A204.1 (cell line): ENCODE measurements around the gene LARGE1.

Experiments used
- FAIRE-seq: peaks from 2 replicates; lab custom pipeline; 2012; peaks lifted over from hg19 to GRCh38; lab: Jason Lieb, UNC

LARGE1 gene

DNA sequence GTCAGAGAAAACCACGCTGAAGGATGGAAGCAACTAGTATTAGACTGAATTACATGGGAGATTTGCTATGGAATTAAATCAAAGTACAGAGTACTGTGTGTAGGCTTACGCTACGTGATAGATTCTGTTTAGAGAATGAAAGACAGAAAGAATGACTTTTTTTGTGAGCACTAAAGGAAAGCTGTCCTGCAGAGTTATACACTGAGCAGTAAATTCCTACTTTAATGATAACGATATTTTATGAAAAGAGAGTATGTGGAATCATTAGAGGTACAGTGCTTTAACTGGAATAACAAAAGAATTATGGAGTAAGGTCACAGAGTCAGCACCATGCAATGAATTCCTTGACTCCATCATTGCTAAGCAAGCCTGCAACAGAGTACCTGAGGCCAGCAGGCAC, 566.8 kb downstream of the LARGE1 start:
- FAIRE-seq = no peak

DNA sequence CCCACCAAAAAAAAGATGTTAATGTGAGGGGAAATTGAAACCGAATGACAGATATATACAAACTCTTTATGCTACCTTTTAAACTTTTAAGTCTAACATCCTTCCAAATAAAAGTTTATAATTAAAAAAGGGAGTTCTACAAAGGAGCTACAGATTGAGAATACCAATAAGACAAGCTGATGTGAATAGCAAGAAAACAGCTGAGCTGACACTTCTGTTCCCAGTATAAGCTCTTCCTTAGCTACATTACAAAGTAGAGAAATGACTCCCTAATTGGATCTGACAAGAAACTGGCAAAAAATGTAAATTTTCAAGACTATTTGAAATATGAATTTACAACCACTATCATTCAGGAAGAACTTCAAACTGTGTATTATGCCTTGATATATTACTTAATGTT, 567.5 kb downstream of the LARGE1 start:
- no peak for FAIRE-seq

DNA sequence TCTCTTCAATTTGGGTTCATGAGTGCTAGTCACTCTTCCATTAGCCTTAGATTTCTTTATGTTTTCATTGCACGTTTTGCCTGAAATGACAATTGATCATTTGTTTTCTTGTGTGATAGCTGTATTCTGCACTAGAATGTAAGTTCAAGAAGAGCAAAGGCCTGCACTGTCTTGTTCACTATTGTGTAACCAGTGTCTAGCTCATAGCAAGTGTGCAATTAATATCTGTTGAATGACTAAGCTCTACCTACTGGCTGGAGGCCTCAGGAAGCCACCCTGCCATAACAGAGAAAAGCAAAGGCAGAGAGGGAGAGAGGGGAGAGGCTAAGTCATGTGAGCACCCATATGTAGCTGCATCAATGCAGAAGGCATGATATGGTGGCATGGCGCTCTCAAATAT, 569.3 kb downstream of the LARGE1 start:
- no peak for FAIRE-seq

DNA sequence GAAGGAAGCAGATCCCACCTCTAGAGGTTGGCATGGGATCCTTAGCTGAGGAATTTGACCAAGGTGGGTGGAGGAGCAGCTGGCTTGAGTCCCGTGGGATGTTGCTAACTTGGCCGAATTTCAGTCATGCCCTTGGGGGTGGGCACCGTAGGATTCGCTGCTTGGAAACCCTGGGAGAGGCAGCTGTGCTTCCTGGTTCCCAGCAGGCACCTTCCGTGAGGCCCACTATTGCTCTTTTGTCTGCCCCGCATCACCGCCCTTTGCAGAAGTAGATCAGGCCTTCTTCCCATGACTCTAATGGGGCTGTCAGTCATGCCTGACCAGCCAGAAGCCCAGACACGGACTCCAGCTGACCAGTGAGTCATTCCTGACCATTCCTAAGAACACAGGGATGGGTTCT, 569.8 kb downstream of the LARGE1 start:
- no peak for FAIRE-seq

DNA sequence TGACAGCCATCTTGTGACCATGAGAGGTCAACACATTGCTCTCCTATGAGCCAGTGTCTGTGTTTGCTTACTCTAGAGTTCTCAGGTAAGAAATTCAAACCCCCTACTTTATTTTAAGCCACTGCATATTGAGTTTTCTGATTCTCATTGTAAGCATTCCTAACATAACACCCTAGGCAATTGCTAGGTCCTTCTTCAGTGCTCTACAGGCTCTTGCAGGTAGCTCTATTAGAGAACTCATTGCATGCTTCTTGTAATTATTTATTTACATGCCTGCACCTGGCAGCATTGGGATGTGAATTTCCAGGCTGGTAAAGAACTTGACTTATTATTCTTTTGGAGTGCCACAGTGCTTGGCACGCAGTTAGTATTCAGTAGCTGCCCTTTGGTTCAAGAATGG, 573.3 kb downstream of the LARGE1 start:
- FAIRE-seq = no peak

DNA sequence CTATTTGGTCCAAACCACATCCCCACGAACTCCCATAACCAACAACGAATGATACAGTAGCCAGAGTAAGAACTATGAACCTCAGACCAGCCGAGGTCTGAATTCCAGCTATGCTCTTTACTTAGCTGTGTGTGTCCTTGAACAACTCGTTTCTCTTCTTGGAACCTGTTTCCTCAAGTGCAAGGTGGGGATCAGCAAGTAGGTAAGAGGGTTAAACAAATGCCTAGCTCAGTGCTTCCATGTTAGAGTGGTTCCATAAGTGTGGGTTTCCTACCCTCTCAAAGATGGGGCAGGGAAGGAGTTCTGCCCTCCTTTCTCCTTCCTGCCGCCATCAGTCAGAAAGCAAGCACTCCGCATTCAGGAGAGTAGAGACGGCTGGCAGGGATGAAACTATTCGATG, 578.7 kb downstream of the LARGE1 start:
- FAIRE-seq = no peak

DNA sequence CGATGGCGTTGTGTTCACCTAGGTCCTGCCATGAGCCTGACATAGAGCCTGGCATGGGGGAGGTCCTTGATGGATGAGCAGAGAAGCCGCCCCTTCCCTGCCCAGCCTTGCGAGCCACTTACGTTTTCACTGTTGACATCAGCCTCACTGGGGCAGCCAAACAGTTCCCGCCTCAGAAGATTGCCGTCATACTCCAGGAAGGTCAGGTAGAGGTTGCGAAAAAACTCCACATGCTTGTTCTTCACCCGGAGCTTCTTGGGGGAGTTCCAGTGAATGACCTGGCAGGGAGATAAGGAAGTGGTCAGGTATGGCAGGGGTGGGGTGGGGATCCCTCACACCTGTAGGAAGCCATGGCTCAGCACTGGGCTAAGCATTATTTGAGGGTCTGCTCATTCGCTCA, 582.8 kb downstream of the LARGE1 start:
- FAIRE-seq = no peak

DNA sequence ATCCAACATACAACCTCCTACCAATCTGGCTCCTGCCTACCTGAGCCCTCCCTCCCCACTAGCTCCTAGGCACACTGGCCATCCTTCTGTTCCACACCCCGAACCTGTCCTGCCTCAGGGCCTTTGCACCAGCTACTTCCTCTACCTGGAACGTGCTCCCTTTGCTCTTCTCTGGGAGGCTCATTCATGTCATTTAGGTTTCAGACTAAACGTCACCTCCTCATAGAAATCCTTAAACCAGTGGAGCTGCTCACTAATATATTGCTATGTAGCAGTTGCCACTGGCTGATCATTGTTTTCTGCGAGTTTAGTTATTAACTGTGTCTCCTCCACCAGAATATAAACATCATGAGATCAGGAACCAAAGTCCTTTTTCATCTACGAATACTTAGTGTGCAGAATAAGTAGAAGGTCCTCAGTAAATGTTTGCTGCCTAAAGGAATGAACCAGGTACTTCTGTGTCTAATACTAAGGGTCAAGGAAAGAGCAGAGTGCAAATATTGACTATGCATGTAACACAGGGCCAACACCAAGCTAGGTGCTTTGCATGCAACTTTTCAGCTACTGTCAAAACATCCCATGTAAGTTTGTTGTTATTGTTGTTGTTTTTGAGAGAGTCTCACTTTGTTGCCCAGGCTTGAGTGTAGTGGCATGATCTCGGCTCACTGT, 584.5 kb downstream of the LARGE1 start:
- no peak for FAIRE-seq

DNA sequence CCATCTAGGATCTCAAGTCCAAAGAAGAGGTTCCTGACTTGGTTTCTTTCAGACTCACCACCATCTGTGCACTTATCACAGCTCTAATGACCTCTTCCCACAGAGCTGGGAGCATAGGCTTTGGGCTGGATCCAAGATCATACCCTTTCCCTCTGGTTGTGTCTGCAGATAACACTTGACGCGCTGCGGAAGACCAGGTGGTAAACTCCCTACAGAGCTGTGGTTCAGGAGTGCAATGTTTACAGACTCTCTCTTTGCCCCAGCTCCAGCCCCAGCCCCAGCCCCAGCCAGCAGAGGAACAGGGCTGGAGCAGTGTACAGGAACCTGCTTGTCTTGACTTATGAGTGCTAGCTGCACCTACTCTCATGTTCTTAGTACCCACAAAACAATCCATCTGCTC, 587.7 kb downstream of the LARGE1 start:
- no peak for FAIRE-seq

DNA sequence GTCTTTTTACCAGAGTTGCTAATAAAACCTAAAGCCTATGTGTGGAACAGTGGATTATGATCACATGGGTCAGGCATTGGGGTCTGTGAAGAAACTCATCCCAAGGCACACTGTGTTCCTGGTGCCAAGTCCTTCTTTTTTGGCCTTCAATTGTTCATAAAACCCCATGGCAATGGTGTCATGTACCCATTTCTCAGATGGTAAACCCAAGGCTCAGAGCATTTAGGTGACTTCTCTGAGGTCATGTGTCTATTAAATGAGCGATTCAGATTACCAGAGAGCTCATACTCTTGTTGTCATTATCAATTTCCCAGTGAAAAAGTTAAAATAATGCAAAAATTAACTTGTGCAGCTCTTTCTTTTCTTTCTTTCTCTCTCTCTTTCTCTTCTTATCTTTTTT, 589.3 kb downstream of the LARGE1 start:
- FAIRE-seq = no peak

DNA sequence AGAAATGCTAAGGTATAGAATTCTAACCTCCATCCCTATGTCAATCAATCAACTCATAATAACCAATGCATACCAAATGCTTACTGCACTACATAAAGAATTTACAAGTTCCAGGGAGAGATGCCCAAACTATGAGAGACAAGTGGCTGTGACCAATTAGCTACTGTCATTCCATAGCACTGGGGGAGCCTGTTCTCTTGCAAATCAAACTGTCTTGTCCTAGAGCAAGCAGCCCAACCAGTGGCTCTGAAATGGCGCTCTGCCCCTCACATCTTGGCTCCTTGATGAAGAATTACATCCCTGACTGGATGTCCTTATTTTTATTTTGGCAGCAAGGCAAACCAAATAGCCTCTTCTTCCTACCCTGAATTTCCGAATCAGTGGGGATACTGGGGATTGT, 589.7 kb downstream of the LARGE1 start:
- FAIRE-seq = no peak

DNA sequence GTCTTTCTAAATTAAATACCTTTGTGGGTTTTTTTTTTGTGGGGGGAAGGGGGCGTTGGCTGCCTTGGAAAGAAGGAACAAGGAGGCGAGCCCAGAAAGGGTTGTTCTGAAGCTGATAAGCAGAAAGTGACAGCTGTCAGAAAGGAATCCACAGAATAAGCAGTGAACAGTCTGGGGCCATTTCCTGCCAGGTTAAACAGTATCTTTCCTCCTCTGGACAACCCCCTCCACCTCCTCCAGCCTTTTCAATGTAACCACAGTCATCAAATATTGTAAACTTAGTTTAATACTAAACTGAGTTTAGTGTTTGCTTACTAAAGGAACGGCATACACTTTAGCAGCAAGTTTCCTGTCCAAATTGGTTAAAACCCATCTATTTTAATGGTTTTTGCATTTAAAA, 590.9 kb downstream of the LARGE1 start:
- FAIRE-seq = no peak

DNA sequence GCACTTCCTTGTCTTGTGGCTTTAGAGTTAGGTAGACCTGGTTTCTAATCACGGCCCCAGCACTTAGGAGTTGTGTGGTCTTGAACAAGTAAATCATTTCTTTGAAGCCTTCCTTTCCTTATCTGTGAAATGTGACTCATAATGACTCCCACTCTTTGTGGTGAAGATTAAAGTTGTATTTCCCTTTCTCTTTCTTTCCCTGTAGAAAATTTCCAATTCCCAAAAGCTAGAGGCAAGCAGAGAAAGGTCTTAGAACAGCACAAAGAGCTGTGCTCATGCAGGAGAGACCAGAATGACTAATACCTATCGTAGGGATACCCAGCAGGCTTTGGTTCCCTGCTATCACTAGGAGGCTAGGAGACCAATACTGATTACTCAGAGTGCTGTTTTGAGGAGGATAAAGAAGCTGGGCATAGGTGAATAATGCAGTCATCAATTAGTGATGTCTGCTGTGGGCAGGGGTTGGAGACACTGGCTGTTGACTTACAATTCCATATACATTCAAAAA, 591.4 kb downstream of the LARGE1 start:
- no peak for FAIRE-seq

DNA sequence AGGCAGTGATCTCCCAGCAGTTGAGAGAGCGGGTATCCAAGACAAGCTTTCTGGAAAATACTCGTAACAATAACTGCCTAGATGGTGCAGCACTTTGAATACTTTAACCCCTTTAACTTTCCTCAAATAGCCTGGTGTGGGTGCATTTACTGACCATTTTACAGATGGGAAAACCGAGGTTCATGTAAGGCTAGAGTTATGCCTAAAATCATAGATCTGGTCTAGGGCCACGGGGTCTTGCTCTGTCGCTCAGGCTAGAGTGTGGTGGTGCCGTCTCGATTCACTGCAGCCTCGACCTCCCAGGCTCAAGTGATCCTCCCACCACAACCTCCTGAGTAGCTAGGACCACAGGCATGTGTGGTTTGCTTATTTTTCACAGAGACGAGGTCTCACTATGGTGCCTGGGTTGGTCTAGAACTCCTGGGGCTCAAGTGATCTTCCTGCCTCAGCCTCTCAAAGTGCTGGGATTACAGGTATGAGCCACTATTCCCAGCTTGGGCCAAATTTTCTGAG, 592.9 kb downstream of the LARGE1 start:
- no peak for FAIRE-seq

DNA sequence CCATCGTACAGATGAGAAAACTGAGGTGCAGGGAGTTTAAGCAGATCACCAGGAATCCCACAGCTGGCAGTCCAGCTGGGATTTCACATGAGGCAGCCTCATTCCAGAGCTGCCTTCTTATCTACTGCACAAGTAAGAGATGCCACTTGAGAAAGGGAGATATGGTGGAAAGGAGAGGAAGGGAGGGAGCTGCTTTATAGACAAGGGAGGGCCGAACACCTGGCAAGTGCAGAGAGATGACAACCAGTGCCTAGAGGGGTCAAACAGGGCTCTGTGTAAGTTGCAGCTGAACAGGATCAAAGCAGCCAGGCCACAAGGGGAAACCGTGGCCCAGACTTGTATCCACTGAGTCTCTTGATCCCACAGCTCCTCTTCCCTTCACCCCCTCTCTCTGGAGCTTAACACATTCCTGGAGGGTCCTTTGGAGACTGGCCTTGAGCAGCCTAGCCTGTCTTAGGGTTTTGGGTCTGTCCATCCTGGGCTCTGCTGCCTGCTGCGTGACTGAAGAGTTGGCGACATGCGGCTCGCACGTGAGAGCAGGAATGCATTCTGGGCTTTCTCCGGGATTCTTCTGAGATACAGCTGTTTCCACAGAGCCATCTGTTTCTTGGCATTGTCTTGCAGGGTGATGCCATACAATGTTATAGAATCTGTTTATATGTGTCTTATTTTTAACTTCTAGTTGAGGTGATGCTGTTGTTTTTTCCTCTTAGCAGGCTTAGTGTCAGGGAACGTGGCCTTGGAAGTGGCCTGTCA, 593.6 kb downstream of the LARGE1 start:
- no peak for FAIRE-seq

DNA sequence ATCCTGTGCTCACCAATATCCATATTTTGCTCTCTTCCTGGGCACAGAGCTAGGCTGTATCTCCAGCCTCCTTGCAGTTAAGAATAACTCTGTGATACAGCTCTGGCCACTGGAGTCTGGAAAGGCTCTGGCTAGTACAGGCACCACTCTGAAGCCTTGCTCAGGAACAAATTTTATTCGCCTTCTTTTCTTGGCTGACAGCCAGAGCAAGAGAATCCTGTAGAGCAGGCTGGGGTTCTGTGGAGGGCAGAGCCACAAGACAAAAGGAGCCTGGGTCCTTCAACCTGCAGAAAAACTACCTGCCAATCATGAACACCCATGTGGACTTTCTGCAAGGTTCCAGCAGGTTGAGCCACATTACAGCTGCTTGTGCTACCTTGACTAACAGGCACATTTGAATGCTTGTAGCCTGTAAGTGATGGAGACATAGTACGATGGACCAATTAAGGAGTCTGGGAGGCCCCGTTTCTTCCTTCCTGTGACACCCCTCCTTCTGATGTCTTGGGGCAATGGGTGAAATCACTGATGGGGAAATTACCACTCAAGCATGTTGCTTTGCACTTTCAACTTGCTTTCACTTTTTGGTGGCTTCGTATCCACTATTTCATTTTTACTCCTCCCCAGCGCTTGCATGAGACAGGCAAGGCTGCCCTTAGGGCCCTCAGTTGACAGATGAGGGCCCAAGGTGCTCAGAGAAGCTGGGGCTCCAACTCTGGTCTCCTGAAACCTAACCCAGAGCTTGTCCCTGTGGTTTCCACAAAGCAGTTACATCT, 594.9 kb downstream of the LARGE1 start:
- no peak for FAIRE-seq

DNA sequence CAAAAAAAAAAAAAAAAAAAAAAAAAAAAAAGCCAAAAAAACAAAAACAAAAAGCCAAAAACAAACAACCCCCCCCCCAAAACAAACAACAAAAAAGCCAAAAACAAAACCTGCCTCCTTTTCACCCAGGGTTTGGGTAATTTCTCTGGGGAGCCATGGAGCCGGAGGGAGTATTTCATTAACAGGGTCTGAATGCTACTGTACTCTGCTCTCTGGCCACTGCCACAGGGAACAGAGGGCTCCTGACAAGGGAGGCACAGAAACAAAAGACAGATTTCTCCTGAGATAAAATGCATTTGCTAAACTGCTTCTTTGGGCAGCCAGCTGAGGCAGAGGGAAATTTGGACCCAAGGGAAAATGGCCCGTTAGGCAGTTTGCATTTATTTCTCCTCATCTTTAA, 596.0 kb downstream of the LARGE1 start:
- no peak for FAIRE-seq

DNA sequence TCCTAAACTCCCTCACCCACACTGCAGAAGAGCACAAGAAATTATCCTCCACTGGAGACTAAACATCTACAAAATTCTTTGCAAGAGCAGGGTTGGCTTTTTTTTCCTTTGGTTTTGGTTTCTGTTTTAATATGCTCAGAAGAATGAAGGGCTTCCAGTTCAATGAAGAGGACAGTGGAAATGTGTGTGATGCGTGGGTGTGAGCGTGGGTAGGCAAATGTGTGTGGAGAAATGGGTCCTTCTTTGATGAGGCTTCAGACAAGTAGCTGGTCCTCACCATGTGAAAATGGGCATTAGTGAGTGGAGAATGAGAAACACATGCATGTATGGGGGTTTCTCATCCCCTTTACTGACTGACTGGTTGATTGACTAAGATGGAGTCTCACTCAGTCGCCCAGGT, 598.8 kb downstream of the LARGE1 start:
- FAIRE-seq = no peak

DNA sequence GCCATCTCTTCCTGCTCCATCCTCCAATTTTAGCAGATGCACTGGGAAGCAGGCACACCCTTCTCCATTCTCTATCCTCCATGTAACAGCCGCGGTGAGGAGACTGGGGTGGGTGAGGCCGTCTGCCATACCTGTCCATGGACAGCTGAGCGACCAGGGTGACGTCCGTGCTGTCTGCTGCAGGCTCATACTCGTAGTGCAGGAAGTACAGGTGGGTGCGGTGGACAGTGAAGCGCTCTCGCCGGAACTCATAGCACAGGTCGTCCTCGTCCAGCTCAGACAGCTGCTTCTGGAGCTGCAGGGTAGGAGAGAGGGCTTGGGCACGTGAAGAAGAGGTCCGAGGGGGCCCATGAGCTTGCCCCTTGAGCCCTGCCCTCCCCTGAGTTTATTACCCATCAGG, 604.3 kb downstream of the LARGE1 start:
- no peak for FAIRE-seq

DNA sequence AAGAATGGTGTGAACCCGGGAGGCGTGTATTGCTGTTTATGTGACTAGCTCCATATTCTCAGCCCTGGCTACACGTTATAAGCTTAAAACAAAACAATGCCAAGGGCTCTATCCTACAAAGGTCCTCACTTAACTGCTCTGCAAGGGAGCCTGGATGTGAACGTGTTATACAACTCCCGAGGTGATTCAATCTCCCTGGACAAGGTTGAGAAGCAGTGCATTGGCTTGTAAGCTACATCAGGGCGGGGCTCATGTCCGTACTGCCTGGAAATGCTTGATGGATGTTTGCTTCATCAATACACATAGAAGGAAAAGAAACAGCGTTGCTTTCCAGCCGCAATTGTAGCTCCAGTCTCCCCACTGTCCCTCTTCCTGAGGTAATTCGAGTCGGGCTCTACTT, 605.2 kb downstream of the LARGE1 start:
- FAIRE-seq = no peak

DNA sequence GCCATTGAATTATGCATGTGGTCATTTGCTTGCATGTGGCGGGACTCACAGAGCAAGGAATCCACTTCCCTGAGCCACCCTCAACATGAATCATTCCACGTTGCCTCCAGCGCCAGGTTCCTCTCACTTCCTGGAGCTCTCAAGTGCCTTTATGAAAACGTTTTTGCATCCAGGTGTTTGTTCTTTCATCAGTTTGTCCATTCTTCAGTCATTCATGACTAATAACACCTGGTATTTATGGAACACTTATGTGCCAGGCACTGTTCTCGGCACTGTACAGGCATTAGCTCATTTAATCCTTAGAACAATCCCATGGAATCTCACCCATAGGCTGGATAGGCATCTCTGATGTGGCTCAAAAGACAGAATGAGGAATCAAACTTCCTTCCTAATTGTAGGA, 606.0 kb downstream of the LARGE1 start:
- no peak for FAIRE-seq

DNA sequence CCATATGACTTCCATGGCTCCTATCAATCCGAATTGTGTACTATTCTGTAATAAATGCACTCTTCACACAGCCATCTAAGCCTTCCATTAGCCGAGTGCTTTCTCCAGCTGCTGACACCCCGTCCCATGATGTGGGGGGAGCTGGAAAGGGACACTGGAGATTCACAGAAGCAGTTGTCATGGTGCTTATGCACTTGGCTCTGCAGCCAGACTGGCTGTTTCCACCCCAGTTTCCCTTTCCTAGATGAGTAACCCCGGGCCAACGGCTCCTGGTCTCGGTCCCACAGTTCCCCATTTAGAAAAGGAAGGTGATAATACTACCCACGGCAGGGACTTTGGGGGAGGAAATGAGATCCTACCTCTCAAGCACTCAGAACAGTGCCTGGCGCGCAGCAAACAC, 617.2 kb downstream of the LARGE1 start:
- FAIRE-seq = no peak

DNA sequence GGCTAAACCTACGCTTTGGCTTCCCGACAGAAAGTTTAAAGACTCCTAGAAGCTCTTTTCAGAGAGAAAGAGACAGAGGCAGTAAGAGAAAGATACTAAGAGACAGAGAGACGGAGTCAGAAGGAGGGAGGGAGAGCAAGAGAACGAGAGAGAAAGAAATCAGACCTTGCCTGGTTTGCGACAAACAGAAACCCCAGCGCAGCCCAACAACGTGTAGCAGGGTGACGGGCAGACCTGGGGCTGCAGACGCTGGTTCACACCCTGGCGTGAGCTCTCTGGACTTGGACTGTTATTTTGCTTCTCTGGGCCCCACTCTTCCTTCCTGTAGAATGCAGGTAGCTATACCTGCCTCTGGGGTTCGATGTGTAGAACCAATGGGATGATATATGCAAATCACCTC, 617.7 kb downstream of the LARGE1 start:
- no peak for FAIRE-seq
